ENCODE data around the gene SLC44A1.

Gene SLC44A1

GRCh38 chr9:105242062-105242461 lies 2.4 kb upstream of the SLC44A1 start:
- Histone ChIP-seq H3K9ac (ENCODE audit: low read length) (peak overlapping the region; percentile 91), H3K18ac (ENCODE audit: low read depth in 1 of 2, low read length in 2 of 2) (no peak overlapping the region), H3K4me1 (ENCODE audit: control insufficient read depth, insufficient read depth, low read depth, low read length) (no peaks in the 10 kb centered on the region), H3K4me2 (ENCODE audit: low read length, poor library complexity, severe bottlenecking) (no peak overlapping the region), H2BK15ac (ENCODE audit: low read depth, poor library complexity, severe bottlenecking) (no peak overlapping the region), H3K14ac (ENCODE audit: low read length in 2 of 2) (no peak overlapping the region), H3K36me3 (ENCODE audit: control insufficient read depth in 1 of 2, insufficient read depth in 2 of 2, low read depth in 1 of 2, low read length in 2 of 2) (no peaks in the 10 kb centered on the region), H4K91ac (ENCODE audit: low read length) (no peak overlapping the region), H3K79me1 (replicated peaks; ENCODE audit: low read length, poor library complexity, severe bottlenecking) (peaks cover 8% of the 10 kb centered on the region), H2BK5ac (ENCODE audit: low read depth, low read length, poor library complexity, severe bottlenecking) (no peak overlapping the region), H3K4me3 (ENCODE audit: insufficient read depth in 1 of 2, low read depth in 1 of 2, low read length in 2 of 2) (peak overlapping the region in 1 of 2 experiments; percentile 78), H3K23ac (ENCODE audit: low read length in 2 of 2) (no peak overlapping the region), H4K8ac (ENCODE audit: low read length) (no peak overlapping the region), H3K4ac (ENCODE audit: low read depth in 1 of 2, low read length in 2 of 2) (no peak overlapping the region), H3K9me3 (ENCODE audit: control insufficient read depth, low read length) (no peaks in the 10 kb centered on the region), H2BK12ac (ENCODE audit: low read length in 2 of 2) (no peak overlapping the region), H2BK120ac (ENCODE audit: low read depth, low read length) (no peak overlapping the region), H2AFZ (ENCODE audit: low read depth, low read length) (no peak overlapping the region), H3K27ac (ENCODE audit: low read length, poor library complexity, severe bottlenecking) (no peak overlapping the region), H3K27me3 (ENCODE audit: control insufficient read depth in 1 of 2, insufficient read depth in 1 of 2, low read length in 2 of 2) (no peaks in the 10 kb centered on the region), H2AK5ac (ENCODE audit: low read length, severe bottlenecking) (no peak overlapping the region)
- DNase-seq: no peak
- no CpG with 5 or more reads among the region's 2 CpGs for WGBS

GRCh38 chr9:105242557-105242956 lies 1.9 kb upstream of the SLC44A1 start:
- peak overlapping the region; percentile 91 for H3K9ac ChIP-seq (ENCODE audit: low read length)
- no peak overlapping the region for H3K14ac ChIP-seq (ENCODE audit: low read length in 2 of 2)
- no peaks in the 10 kb centered on the region for H3K9me3 ChIP-seq (ENCODE audit: control insufficient read depth, low read length)
- peak overlapping the region in 1 of 2 experiments; percentile 78 for H3K4me3 ChIP-seq (ENCODE audit: insufficient read depth in 1 of 2, low read depth in 1 of 2, low read length in 2 of 2)
- H2BK12ac ChIP-seq (ENCODE audit: low read length in 2 of 2): no peak overlapping the region
- 26% methylated on average over 3 of the region's 4 CpGs for WGBS
- no peak overlapping the region for H3K18ac ChIP-seq (ENCODE audit: low read depth in 1 of 2, low read length in 2 of 2)
- no peaks in the 10 kb centered on the region for H3K36me3 ChIP-seq (ENCODE audit: control insufficient read depth in 1 of 2, insufficient read depth in 2 of 2, low read depth in 1 of 2, low read length in 2 of 2)
- peaks cover 11% of the 10 kb centered on the region for H3K79me1 ChIP-seq (replicated peaks; ENCODE audit: low read length, poor library complexity, severe bottlenecking)
- no peak overlapping the region for H3K4me2 ChIP-seq (ENCODE audit: low read length, poor library complexity, severe bottlenecking)
- H2BK120ac ChIP-seq (ENCODE audit: low read depth, low read length): no peak overlapping the region
- no peak overlapping the region for H2BK5ac ChIP-seq (ENCODE audit: low read depth, low read length, poor library complexity, severe bottlenecking)
- H3K27me3 ChIP-seq (ENCODE audit: control insufficient read depth in 1 of 2, insufficient read depth in 1 of 2, low read length in 2 of 2): no peaks in the 10 kb centered on the region
- no peaks in the 10 kb centered on the region for H3K4me1 ChIP-seq (ENCODE audit: control insufficient read depth, insufficient read depth, low read depth, low read length)
- H2AK5ac ChIP-seq (ENCODE audit: low read length, severe bottlenecking): no peak overlapping the region
- H4K8ac ChIP-seq (ENCODE audit: low read length): no peak overlapping the region
- no peak overlapping the region for H2AFZ ChIP-seq (ENCODE audit: low read depth, low read length)
- DNase-seq: peak; percentile 51
- no peak overlapping the region for H3K4ac ChIP-seq (ENCODE audit: low read depth in 1 of 2, low read length in 2 of 2)
- no peak overlapping the region for H3K23ac ChIP-seq (ENCODE audit: low read length in 2 of 2)
- no peak overlapping the region for H2BK15ac ChIP-seq (ENCODE audit: low read depth, poor library complexity, severe bottlenecking)
- H4K91ac ChIP-seq (ENCODE audit: low read length): no peak overlapping the region
- H3K27ac ChIP-seq (ENCODE audit: low read length, poor library complexity, severe bottlenecking): no peak overlapping the region

- H3K4me1 ChIP-seq (ENCODE audit: control insufficient read depth, insufficient read depth, low read depth, low read length): no peaks in the 10 kb centered on the region
- H3K4me2 ChIP-seq (ENCODE audit: low read length, poor library complexity, severe bottlenecking): no peak overlapping the region
- H3K27ac ChIP-seq (ENCODE audit: low read length, poor library complexity, severe bottlenecking): no peak overlapping the region
- H3K79me1 ChIP-seq (replicated peaks; ENCODE audit: low read length, poor library complexity, severe bottlenecking): peaks cover 14% of the 10 kb centered on the region
- H2AK5ac ChIP-seq (ENCODE audit: low read length, severe bottlenecking): no peak overlapping the region
- H3K9ac ChIP-seq (ENCODE audit: low read length): peak overlapping the region; percentile 91
- no peaks in the 10 kb centered on the region for H3K36me3 ChIP-seq (ENCODE audit: control insufficient read depth in 1 of 2, insufficient read depth in 2 of 2, low read depth in 1 of 2, low read length in 2 of 2)
- no peak overlapping the region for H2BK120ac ChIP-seq (ENCODE audit: low read depth, low read length)
- WGBS: 2% methylated on average over 5 of the region's 5 CpGs
- H2AFZ ChIP-seq (ENCODE audit: low read depth, low read length): no peak overlapping the region
- H3K4ac ChIP-seq (ENCODE audit: low read depth in 1 of 2, low read length in 2 of 2): peak overlapping the region in 1 of 2 experiments; percentile 19
- no peak overlapping the region for H3K23ac ChIP-seq (ENCODE audit: low read length in 2 of 2)
- no peak overlapping the region for H2BK5ac ChIP-seq (ENCODE audit: low read depth, low read length, poor library complexity, severe bottlenecking)
- no peak overlapping the region for H2BK12ac ChIP-seq (ENCODE audit: low read length in 2 of 2)
- H4K91ac ChIP-seq (ENCODE audit: low read length): no peak overlapping the region
- no peak overlapping the region for H4K8ac ChIP-seq (ENCODE audit: low read length)
- H2BK15ac ChIP-seq (ENCODE audit: low read depth, poor library complexity, severe bottlenecking): no peak overlapping the region
- no peaks in the 10 kb centered on the region for H3K9me3 ChIP-seq (ENCODE audit: control insufficient read depth, low read length)
- H3K18ac ChIP-seq (ENCODE audit: low read depth in 1 of 2, low read length in 2 of 2): no peak overlapping the region
- no peak overlapping the region for H3K14ac ChIP-seq (ENCODE audit: low read length in 2 of 2)
- no peaks in the 10 kb centered on the region for H3K27me3 ChIP-seq (ENCODE audit: control insufficient read depth in 1 of 2, insufficient read depth in 1 of 2, low read length in 2 of 2)
- DNase-seq: peak; percentile 80
- H3K4me3 ChIP-seq (ENCODE audit: insufficient read depth in 1 of 2, low read depth in 1 of 2, low read length in 2 of 2): peak overlapping the region in 1 of 2 experiments; percentile 78
Observed at GRCh38 chr9:105243015-105243686, 1.3 kb upstream of the SLC44A1 start.

DNA sequence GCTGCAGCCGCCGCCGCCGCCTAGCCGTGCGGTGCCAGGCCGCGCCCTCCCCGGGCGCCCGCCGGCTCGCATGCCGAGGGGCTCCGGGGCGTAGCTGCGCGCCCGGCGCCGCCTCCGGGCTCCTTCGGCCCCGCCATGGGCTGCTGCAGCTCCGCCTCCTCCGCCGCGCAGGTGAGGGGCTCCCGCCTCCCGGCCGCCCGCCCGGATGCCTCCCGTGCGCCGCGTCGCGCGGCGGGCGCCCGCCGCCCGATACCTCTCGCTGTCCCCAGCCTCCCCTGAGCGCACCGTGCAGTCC lies 230 bp downstream of the SLC44A1 start:
- H2AFZ ChIP-seq (ENCODE audit: low read depth, low read length): peak overlapping the region; percentile 77
- no peaks in the 10 kb centered on the region for H3K27me3 ChIP-seq (ENCODE audit: control insufficient read depth in 1 of 2, insufficient read depth in 1 of 2, low read length in 2 of 2)
- no peaks in the 10 kb centered on the region for H3K36me3 ChIP-seq (ENCODE audit: control insufficient read depth in 1 of 2, insufficient read depth in 2 of 2, low read depth in 1 of 2, low read length in 2 of 2)

More for the DNA sequence above, 230 bp downstream of the SLC44A1 start:
- Histone ChIP-seq H3K9ac (ENCODE audit: low read length) (peak overlapping the region; percentile 90), H2BK5ac (ENCODE audit: low read depth, low read length, poor library complexity, severe bottlenecking) (peak overlapping the region; percentile 62), H3K27ac (ENCODE audit: low read length, poor library complexity, severe bottlenecking) (no peak overlapping the region), H3K4ac (ENCODE audit: low read depth in 1 of 2, low read length in 2 of 2) (peak overlapping the region; percentile 29 to 65), H3K23ac (ENCODE audit: low read length in 2 of 2) (peak overlapping the region in 1 of 2 experiments; percentile 98), H3K79me1 (replicated peaks; ENCODE audit: low read length, poor library complexity, severe bottlenecking) (peaks cover 14% of the 10 kb centered on the region), H3K4me1 (ENCODE audit: control insufficient read depth, insufficient read depth, low read depth, low read length) (no peaks in the 10 kb centered on the region), H4K8ac (ENCODE audit: low read length) (peak overlapping the region; percentile 75), H2AK5ac (ENCODE audit: low read length, severe bottlenecking) (no peak overlapping the region), H3K14ac (ENCODE audit: low read length in 2 of 2) (peak overlapping the region in 1 of 2 experiments; percentile 93), H2BK120ac (ENCODE audit: low read depth, low read length) (peak overlapping the region; percentile 85), H3K18ac (ENCODE audit: low read depth in 1 of 2, low read length in 2 of 2) (peak overlapping the region; percentile 92), H4K91ac (ENCODE audit: low read length) (peak overlapping the region; percentile 83), H3K4me3 (ENCODE audit: insufficient read depth in 1 of 2, low read depth in 1 of 2, low read length in 2 of 2) (peak overlapping the region; percentile 85 to 92), H3K4me2 (ENCODE audit: low read length, poor library complexity, severe bottlenecking) (peak overlapping the region; percentile 99), H2BK12ac (ENCODE audit: low read length in 2 of 2) (peak overlapping the region in 1 of 2 experiments; percentile 71), H3K9me3 (ENCODE audit: control insufficient read depth, low read length) (no peaks in the 10 kb centered on the region), H2BK15ac (ENCODE audit: low read depth, poor library complexity, severe bottlenecking) (peak overlapping the region; percentile 75)
- no peak for DNase-seq
- WGBS: under 1% methylated on average over 24 of the region's 48 CpGs

All from mesenchymal stem cell (in vitro differentiated cells and primary cell).